Endothelial cell of umbilical vein (primary cell): ENCODE data around the gene FAM81A.
"Not testable (repeated sequence)": the region's sequence is repeated elsewhere in the genome, so short reads cannot be mapped to it uniquely, and the experiment has no call there.

Source experiments
- CTCF ChIP-seq, 2 donors: IDR thresholded peaks; 1 replicate in 1 of 2; 2 replicates in 1 of 2; pipeline ENCODE4 v1.5.1; 2011; ENCODE audit warnings: low read length in 2 of 2, mild to moderate bottlenecking in 2 of 2, moderate library complexity in 2 of 2, control low read depth in 1 of 2, inconsistent platforms in 1 of 2, low read depth in 1 of 2; ENCODE audit not compliant: insufficient read depth in 1 of 2; ENCODE audit errors: extremely low read depth in 1 of 2
- EZH2 ChIP-seq: IDR thresholded peaks from 2 replicates; pipeline ENCODE4 v1.6.1; 2012; ENCODE audit warnings: borderline replicate concordance, low read depth, mild to moderate bottlenecking, moderate library complexity, low read length, inconsistent platforms; ENCODE audit not compliant: severe bottlenecking
- FOS ChIP-seq: IDR thresholded peaks from 2 replicates; pipeline ENCODE4 v1.6.1; 2011; ENCODE audit warnings: mild to moderate bottlenecking, low read length, moderate library complexity, borderline replicate concordance; ENCODE audit not compliant: insufficient read depth
- GATA2 ChIP-seq: IDR thresholded peaks from 2 replicates; pipeline ENCODE4 v1.7.0; 2011; ENCODE audit warnings: low read depth, mild to moderate bottlenecking, moderate library complexity, mixed read lengths, low read length; ENCODE audit not compliant: insufficient read length, insufficient read depth
- JUN ChIP-seq: IDR thresholded peaks from 2 replicates; pipeline ENCODE4 v1.6.1; 2011; ENCODE audit warnings: borderline replicate concordance, low read depth; ENCODE audit not compliant: insufficient read length, insufficient read depth
- MYC ChIP-seq: IDR thresholded peaks from one replicate; pipeline ENCODE4 v1.6.1; 2011; ENCODE audit warnings: mild to moderate bottlenecking, low read depth, low read length
- POLR2A ChIP-seq: IDR thresholded peaks from 2 replicates; pipeline ENCODE4 v1.6.1; 2012; ENCODE audit warnings: low read depth, mild to moderate bottlenecking, control low read depth, low read length
- POLR2AphosphoS5 ChIP-seq: IDR thresholded peaks from 2 replicates; pipeline ENCODE4 v1.6.1; 2012; ENCODE audit warnings: low read depth, mild to moderate bottlenecking, control low read depth, low read length, moderate library complexity; ENCODE audit not compliant: insufficient read depth
- TF ChIP-seq, protein P1 (sequence below): IDR thresholded peaks from 2 replicates; pipeline ENCODE4 v1.6.1; 2011; ENCODE audit not compliant: insufficient read depth, insufficient read length

DNA sequence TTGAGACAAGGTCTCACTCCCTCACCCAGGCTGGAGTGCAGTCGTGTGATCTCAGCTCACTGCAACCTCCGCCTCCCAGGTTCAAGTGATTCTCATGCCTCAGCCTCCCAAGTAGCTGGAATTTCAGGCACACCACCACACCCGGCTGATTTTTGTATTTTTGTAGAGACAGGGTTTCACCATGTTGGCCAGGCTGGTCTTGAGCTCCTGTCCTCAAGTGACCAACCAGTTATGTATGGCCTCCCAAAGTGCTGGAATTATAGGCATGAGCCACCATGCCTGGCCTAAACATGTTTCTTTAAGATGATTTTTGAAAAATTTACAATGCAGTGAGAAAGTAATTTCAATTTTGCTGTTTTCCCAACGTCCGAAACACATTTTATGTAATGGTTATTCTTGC is 37.2 kb downstream of the FAM81A start:
- TF ChIP-seq, protein P1, sequence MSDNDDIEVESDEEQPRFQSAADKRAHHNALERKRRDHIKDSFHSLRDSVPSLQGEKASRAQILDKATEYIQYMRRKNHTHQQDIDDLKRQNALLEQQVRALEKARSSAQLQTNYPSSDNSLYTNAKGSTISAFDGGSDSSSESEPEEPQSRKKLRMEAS, result not testable (repeated sequence)
- TF ChIP-seq CTCF (IDR thresholded peaks at IDR 0.05; ENCODE audit: extremely low read depth in 1 of 2, insufficient read depth in 1 of 2, low read depth in 1 of 2, low read length in 2 of 2); POLR2A; JUN; EZH2; POLR2AphosphoS5; GATA2; FOS; MYC: not testable (repeated sequence)
